GM19328 (cell line): ENCODE data around the gene PLEKHG4B.
"Not testable (repeated sequence)": the region's sequence is repeated elsewhere in the genome, so short reads cannot be mapped to it uniquely, and the experiment has no call there.

ENCODE experiments used
- ATAC-seq: cut with Tn5 transposase; IDR thresholded peaks from one replicate; pipeline ENCODE4 v1.9.1; 2021; ENCODE audit warnings: mild to moderate bottlenecking, moderate library complexity; ENCODE audit not compliant: unreplicated experiment

PLEKHG4B gene

GRCh38 chr5:218457-219291, 126.7 kb downstream of the PLEKHG4B start:
- peak; percentile 6 for ATAC-seq

GRCh38 chr5:219460-219863, 127.5 kb downstream of the PLEKHG4B start:
- no peak for ATAC-seq

- ATAC-seq = no peak
Measured at GRCh38 chr5:219991-220390, 128.0 kb downstream of the PLEKHG4B start.

DNA sequence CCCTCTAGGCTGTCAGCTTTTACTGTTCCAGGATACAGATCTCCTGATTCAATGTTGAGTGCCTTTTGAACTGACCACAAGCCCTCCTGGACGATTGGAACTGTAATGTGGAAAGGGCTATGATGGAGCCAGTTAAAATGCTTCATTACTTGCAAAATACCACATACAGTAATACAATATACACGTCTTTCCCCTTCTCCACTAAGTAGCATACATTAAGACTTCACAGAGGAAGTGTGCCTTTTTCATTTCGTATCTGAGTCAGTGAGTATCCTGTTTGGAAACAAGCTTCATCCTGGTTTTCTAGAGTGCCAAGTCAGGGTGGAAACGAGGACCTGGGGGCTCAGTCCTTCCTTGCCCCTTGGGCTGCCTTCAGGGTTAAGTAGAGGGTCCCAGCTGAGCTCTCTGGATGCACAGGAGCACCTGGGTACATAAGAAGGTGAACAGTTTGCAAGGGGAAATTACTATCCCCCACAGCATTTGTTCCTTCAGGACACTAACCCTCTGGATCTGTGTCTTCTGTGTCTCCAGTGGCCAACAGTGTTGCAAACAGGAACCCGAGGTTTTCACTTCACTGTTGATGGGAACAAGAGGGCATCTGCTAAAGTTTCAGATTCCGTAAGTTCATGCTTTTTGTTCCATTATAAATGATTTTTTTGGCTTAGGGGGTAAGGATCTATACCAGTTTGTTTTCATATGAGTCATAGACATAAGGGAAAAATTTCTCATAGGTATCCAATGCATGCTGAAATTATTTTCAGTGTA, 131.2 kb downstream of the PLEKHG4B start:
- ATAC-seq = not testable (repeated sequence)

- no peak for ATAC-seq
Measured at GRCh38 chr5:223791-224190, 131.8 kb downstream of the PLEKHG4B start.

GRCh38 chr5:225334-225733, 133.4 kb downstream of the PLEKHG4B start:
- no peak for ATAC-seq

DNA sequence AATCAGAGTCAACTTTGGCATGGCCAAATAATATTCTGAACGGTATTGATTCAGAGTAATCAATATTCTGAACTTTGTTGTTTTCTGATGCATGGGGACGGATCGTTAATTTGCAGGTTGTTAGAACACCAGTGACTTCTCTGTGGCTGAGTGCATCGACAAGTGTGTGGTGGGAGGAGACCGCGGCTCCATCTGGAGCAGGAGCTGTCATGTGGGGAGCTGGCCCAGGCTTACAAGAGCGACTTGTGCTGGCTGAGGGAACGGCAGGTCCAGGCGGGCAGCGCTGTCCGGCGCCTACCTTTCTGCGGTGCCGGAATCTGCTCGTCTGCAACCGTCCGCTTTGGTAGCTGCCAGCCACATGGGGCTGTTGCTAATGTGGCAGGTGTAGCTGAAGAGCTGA, 135.4 kb downstream of the PLEKHG4B start:
- ATAC-seq = not testable (repeated sequence)

DNA sequence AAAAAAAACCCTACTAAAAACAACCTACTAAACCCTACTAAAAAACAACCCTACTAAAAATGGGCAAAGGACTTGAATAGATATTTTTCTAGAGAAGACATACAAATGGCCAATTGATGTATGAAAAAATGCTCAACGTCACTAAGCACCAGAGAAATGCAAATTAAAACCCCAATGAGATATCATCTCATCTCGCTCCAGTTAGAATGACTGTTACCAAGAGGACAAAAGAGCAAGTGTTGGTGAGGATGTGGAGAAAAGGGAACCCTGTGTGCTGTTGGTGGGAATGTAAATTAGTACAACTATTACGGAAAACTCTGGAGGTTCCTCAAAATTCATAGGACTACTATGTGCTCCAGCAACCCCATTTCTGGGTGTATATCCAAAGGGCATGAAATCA, 136.9 kb downstream of the PLEKHG4B start:
- no peak for ATAC-seq

GRCh38 chr5:230711-231110, 138.7 kb downstream of the PLEKHG4B start:
- no peak for ATAC-seq

GRCh38 chr5:231661-232060, 139.7 kb downstream of the PLEKHG4B start:
- ATAC-seq = no peak

GRCh38 chr5:233426-233825, 141.5 kb downstream of the PLEKHG4B start:
- not testable (repeated sequence) for ATAC-seq

GRCh38 chr5:234450-234849, 142.5 kb downstream of the PLEKHG4B start:
- no peak for ATAC-seq

DNA sequence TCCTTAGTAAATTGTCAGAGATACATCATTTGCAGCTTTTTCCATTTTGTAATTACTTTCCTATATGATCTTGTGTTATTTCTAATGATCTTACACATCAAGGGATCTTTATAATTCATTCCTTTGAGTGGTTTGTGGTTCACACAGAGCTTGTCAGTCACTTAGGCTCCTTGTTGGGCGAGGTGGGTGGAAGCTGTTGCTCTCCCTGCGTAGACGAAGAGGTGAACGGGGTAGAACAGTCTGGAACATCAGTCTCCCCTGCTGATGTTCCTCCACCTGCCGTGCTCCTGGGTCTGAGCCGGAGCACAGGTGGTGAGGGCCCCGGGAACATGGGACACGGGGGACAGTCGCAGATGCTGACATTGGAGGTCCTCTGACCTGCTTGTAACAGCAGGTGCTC, 143.6 kb downstream of the PLEKHG4B start:
- not testable (repeated sequence) for ATAC-seq

DNA sequence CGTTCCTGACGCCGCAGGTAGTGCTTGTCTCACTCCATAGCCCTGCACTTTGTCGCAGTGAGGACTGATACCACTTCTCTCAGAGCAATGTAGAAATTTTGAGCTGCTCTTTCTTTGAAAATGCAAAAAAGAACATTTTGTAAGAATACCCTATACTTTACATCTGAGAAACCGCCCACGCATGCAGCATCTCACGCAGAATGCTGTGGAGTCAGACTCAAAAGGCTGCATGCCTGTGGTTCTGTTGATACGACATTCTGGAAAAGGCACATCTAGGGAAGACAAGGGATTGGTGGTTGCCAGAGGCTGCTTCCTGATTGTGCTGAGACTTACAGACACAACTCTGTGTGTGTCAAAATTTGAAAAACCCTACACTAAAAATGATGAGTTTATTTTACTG, 146.0 kb downstream of the PLEKHG4B start:
- not testable (repeated sequence) for ATAC-seq
